HEK293 (cell line): ENCODE data around the gene TBC1D3E.
"Not testable (repeated sequence)": the region's sequence is repeated elsewhere in the genome, so short reads cannot be mapped to it uniquely, and the experiment has no call there.

Experiments
- CTCF ChIP-seq: fragments of 450-650 bp; formaldehyde crosslinking; IDR thresholded peaks from 2 replicates; pipeline ENCODE4 v1.5.1; 2016; ENCODE audit warnings: missing biosample characterization, missing genetic modification characterization
- GFI1B ChIP-seq: fragments of 450-650 bp; formaldehyde crosslinking; IDR thresholded peaks from 2 replicates; pipeline ENCODE4 v1.5.1; 2016; ENCODE audit warnings: missing biosample characterization, missing genetic modification characterization
- MYNN ChIP-seq: fragments of 450-650 bp; formaldehyde crosslinking; IDR thresholded peaks from 2 replicates; pipeline ENCODE4 v1.5.1; 2016; ENCODE audit warnings: missing biosample characterization, missing genetic modification characterization, borderline replicate concordance
- RBAK ChIP-seq: fragments of 450-650 bp; formaldehyde crosslinking; IDR thresholded peaks from 2 replicates; pipeline ENCODE4 v1.5.1; 2016; ENCODE audit warnings: missing biosample characterization, missing genetic modification characterization
- REPIN1 ChIP-seq: fragments of 450-650 bp; formaldehyde crosslinking; IDR thresholded peaks from 2 replicates; pipeline ENCODE4 v1.5.1; 2017; ENCODE audit warnings: missing biosample characterization, missing genetic modification characterization, low read depth
- ZNF140 ChIP-seq: fragments of 450-650 bp; formaldehyde crosslinking; IDR thresholded peaks from 2 replicates; pipeline ENCODE4 v1.5.1; 2016; ENCODE audit warnings: missing biosample characterization, missing genetic modification characterization
- ZNF146 ChIP-seq: fragments of 450-650 bp; formaldehyde crosslinking; IDR thresholded peaks from 2 replicates; pipeline ENCODE4 v1.5.1; 2016; ENCODE audit warnings: missing biosample characterization, missing genetic modification characterization
- ZNF530 ChIP-seq: fragments of 450-650 bp; formaldehyde crosslinking; IDR thresholded peaks from 2 replicates; pipeline ENCODE4 v1.5.1; 2016; ENCODE audit warnings: low read depth, missing biosample characterization, missing genetic modification characterization
- ZNF626 ChIP-seq: fragments of 450-650 bp; sonication (Bioruptor Pico); formaldehyde crosslinking; IDR thresholded peaks from 2 replicates; pipeline ENCODE4 v1.5.1; 2018; ENCODE audit warnings: missing biosample characterization, missing genetic modification characterization, inconsistent platforms
- TF ChIP-seq, protein P1 (sequence below): fragments of 450-650 bp; formaldehyde crosslinking; IDR thresholded peaks from 2 replicates; pipeline ENCODE4 v1.5.1; 2016; ENCODE audit warnings: missing biosample characterization, missing genetic modification characterization, low read depth

- not testable (repeated sequence) for TF ChIP-seq CTCF; GFI1B (tag by site-specific recombination); ZNF530 (tag by site-specific recombination); ZNF626 (tag by site-specific recombination); ZNF140; REPIN1 (tag by site-specific recombination); ZNF146; MYNN; RBAK (tag by site-specific recombination)
- TF ChIP-seq, protein P1, sequence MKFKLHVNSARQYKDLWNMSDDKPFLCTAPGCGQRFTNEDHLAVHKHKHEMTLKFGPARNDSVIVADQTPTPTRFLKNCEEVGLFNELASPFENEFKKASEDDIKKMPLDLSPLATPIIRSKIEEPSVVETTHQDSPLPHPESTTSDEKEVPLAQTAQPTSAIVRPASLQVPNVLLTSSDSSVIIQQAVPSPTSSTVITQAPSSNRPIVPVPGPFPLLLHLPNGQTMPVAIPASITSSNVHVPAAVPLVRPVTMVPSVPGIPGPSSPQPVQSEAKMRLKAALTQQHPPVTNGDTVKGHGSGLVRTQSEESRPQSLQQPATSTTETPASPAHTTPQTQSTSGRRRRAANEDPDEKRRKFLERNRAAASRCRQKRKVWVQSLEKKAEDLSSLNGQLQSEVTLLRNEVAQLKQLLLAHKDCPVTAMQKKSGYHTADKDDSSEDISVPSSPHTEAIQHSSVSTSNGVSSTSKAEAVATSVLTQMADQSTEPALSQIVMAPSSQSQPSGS (tag by site-specific recombination) = not testable (repeated sequence)
Measured at GRCh38 chr17:38094059-38094694, 33.6 kb upstream of the TBC1D3E start.
